GM18867 (cell line): ENCODE results near the gene ABHD17C.

Experiments used
- ATAC-seq: cut with Tn5 transposase; IDR thresholded peaks from one replicate; pipeline ENCODE4 v1.9.1; 2021; ENCODE audit warnings: mild to moderate bottlenecking, moderate library complexity; ENCODE audit not compliant: unreplicated experiment

Gene ABHD17C

GRCh38 chr15:80689294-80689693, 5.8 kb upstream of the ABHD17C start:
- ATAC-seq = no peak

GRCh38 chr15:80689716-80690115, 5.4 kb upstream of the ABHD17C start:
- no peak for ATAC-seq

GRCh38 chr15:80691575-80691974, 3.5 kb upstream of the ABHD17C start:
- ATAC-seq = no peak

DNA sequence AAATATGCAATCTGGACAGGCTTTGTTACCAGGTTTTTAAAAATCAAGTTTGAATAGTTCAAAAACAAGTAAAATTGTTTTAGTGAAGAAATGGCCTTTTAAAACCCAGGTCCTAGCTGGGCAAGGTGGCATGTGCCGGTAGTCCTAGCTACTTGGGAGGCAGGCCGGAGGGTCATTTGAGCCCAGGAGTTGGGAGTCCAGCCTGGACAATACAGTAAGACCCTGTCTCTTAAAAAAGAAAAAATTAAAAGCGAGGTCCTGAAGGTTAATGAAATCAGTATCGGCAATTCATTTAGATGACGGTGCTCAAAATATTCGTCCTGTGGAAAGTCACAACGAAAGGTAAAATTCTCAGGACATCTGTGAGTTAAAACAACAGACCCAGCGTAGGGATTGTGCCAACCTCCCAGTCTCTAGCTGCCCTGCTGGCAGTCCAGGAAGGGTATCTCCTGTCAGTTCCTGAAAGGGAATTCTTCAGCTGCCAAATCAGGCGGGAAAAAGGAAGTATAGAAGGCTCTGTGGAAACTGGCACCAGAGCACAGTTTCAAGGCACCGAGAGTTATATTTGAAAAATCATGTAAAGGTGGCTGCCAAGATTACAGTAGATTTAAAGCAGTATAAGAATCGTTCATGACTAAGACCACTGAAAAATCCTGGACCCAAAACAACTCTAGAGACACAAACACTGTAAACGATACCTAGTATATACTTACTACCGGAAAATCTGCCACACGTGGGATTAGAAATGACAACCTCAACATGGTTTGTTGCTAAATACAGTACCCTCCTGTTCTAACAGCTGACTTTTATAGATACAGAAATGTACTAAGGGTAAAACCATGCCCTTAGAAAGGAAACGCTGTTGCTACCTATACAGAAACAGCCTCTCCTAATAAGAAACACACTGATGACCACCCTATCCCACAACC, 1.2 kb upstream of the ABHD17C start:
- ATAC-seq = no peak

DNA sequence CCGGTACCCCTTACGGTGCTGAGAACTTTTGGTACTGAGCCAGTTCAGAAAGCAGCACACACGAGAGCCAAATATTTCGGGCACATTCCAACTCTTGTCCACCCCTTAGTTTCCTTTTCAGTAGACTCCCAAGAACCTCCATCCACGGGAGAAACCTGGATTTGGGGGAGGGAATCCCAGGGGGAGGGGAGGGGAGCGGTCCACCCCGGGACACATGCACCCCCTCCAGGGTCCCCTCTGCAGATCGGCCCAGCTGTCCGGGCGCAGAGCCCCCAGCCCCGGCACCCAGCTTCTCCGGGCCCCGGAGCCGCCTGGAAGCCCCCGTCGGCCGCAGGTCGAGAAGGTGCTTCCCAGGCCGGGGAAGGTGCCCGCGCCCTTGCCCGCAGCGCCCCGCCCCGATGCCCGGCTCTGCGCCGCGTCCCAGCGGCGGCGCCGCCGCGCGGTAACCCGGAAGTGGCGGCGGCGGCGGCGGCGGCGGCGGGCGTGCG, 455 bp upstream of the ABHD17C start:
- ATAC-seq = peak; percentile 46

- peak; percentile 17 for ATAC-seq
Observed at GRCh38 chr15:80695911-80696661, 976 bp downstream of the ABHD17C start.

DNA sequence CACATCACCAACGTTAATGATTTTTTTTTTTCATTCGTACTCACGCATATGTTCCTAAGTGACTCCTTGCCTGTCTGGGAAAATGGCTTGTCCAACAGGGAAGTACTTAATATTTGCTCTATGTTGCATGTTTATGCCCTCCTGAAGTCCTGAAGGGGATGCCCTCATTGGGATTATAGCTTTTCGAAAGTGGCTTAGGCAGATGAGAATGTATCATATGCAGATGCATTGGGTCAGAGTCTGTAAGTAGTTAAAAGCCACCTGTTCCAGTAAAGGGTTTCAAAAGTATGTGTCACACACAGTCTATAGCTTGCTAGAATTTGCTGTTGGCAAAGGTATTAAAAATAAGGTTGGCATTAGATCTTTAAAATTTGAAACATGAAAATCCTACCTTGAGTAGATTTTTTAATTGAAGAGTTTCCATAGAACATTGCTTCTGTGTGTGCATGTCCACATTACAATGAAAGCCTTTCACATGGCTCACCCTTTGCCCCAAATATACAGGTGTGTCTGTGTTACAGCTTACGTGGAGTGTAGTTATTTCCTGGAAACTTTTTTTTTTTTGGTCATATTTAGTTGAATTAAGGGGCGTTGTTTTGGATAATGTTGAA, 2.1 kb downstream of the ABHD17C start:
- no peak for ATAC-seq

DNA sequence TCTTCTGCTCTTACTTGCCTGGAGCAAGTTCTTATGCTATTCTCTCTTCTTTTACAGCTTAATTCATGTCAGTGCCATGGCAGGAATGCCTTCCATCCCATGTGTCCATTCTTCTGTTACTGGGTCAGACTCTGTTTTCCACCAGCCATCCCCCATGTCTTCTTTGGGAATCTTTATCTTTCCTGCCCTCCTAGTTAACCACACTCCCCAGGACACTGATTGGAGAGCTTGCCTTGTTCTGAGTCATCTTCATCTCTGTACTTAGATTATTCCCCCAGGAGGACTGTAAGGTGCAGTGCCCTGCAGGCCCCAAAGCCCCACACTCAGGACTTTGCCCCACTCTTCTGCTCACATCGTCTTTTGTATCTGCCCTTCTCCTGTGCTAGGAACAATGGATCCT, 3.6 kb downstream of the ABHD17C start:
- no peak for ATAC-seq

GRCh38 chr15:80699981-80700380, 4.9 kb downstream of the ABHD17C start:
- no peak for ATAC-seq

DNA sequence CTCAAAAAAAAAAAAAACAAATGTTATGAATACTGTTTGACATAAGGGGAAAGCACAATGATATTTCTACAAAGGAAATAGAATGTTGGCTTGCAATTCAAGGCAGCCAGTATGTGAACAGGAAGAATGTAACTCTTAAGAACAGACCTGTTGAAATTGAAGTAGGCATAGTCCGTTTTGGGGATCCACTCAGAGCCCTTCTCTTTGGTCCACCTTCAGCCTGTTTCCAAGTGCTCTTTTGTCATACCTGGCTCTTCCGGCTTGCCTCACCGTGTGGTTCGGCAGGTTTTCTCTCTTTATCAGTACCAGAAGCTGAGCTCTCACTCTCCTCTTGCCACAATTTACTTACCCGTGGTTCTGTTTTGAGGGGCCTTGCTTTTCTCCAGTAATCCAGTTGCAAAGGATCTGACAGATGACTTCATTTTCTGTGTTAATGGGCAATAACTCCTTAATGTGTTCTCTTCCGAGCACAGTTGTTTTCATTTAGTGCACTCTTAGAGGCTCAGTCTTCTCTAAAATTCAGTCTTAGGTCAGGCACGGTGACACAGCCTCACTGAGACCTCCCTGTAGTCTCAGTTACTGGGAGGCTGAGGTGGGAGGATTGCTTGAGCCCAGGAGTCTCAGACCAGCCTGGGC, 6.7 kb downstream of the ABHD17C start:
- no peak for ATAC-seq

DNA sequence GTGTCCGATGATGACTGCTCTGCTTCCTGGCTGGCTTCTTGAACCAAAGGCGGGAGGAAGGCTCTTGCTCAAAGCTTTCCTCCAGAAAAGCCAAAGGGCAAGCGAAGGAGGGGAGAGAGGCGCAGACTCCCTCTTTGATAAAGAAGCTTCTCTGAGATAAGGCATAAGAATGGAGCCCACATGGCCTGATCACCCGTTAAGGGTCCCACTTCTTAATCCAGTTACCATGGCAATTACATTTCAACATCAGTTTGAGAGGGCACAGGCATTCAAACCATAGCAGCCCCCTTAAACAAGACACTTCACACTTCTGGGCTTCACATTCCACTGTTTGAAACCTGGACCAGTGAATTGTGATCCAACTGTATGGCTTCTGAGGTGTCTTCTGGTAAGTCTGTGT, 8.0 kb downstream of the ABHD17C start:
- ATAC-seq = no peak

GRCh38 chr15:80703965-80704364, 8.9 kb downstream of the ABHD17C start:
- no peak for ATAC-seq

- ATAC-seq = no peak
Observed at GRCh38 chr15:80706161-80706560, 11.1 kb downstream of the ABHD17C start.

DNA sequence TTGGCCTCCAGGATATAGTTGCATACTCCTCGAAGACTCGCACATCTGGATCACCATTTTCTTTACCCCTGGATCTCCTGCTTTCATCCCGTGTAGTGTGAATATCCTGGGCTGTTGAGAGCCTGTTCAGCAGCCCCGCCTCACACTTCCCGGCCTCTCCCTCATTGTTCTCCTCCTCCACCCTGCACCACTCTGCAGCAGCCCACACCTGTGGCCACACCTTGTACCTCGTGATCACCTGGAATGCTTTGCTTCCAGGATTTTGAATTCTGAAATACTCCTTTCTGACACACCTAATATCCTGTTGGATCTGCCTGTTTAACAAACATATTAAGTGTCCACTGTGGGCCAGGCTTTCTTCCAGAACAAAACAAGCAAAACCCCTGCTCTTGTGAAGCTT, 14.4 kb downstream of the ABHD17C start:
- ATAC-seq = no peak

DNA sequence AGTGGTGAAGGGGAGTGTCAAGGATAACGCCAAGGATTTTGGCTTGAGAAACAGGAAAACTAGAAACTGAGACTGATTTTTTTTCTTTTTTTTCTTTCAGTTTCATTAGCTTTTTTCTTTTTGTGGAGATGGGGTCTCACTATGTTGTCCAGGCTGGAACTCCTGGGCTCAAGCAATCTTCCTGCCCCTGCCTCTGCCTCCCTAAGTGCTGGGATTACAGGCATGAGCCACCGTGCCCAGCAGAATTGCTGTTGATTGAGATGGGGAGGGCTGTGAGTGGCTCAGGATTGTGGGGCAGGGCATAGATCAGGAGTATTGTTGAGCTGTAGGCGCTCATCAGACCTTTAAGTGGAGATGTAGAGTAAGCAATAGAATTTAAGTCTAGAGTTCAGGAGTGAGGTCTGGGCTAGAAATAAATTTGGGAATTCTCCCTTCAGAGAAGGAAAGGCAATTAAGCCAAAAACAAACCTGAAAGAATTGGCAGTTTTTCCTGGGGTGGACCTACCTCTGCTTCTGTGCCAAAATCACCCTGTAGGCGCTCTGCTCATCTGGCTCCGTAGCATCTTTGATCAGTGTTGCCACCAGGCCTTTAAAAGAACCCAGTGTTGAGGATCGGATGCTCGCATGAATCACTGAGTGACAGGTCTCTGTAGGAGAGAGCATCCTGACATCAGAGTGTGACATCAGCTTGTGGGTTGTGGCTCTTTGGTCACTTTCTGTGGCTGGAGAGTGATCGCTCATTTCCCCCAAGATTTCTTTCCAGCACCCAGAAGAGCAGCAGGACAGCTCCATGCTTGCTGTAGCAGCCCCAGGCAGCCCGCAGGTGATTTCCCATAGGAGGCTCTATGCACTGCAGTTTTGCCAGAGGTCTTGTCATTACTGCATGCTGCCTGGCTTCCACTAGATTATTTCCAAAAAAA, 15.8 kb downstream of the ABHD17C start:
- ATAC-seq = peak; percentile 56

DNA sequence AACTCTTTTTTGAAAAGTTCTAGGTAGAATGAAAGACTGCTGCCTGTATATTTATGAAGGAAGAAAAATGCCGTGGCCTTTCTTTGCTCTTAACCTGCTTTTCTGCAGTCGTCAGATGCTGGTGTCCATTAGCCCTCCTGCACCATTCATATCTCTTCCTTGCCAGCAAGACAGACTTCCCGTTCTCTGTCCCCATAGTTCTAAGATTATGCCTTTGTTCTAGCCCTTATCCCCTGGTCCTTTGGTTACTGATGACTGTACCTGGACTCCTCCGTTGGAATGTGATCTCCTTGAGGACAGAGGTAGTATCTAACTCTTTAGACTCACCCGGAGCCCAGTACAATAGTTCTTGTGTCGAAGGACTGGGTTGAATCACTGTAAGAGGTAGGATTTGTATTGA, 16.8 kb downstream of the ABHD17C start:
- no peak for ATAC-seq

GRCh38 chr15:80712956-80713355, 17.8 kb downstream of the ABHD17C start:
- no peak for ATAC-seq

- no peak for ATAC-seq
Observed at GRCh38 chr15:80721476-80721875, 26.4 kb downstream of the ABHD17C start.

- ATAC-seq = no peak
Observed at GRCh38 chr15:80722811-80723210, 27.7 kb downstream of the ABHD17C start.

DNA sequence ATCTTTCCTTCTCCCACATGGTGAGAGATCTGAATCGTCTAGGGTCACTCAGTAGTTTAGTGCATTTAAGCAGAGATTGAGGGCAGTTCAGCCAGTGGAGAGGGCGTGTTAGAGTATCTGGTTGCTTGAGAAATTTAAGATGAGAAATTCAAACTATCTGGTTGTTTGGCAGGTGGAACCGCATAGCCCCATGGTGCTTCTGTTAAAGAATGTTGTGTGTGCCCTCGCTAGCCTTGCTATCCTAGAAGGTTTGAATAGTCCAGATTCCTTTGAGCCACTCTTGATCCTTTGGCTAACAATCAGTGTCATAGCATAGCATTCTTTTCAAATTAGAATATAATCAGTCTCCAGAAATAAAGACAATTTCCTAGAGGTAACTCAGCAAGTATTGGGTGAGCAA, 32.1 kb downstream of the ABHD17C start:
- no peak for ATAC-seq
